Panc1 (cell line): Measurements from ENCODE around the gene ASAP2. TPM values are rescaled to one million over a fixed set of nuclear protein-coding genes. Genes with fewer than 3 reads are reported as not detected.

Source experiments
- ATAC-seq: fragments of 200-7000 bp; cut with Tn5 transposase; 2 replicates; pipeline ENCODE4 v1.9.1; 2020; ENCODE audit warnings: mild to moderate bottlenecking, moderate library complexity
- BruUV-seq: library from RNA; stranded (reverse); fragments of 400-500 nt; replicated peaks from 2 replicates; lab custom pipeline; 2021; lab: Mats Ljungman, UMichigan
- CTCF ChIA-PET: fragments of 300-600 bp; sonication (Branson Sonifier 250); formaldehyde crosslinking; loops from one replicate; lab custom pipeline; 2022; ENCODE audit warnings: antibody characterized with exemption; lab: Charles Lee
- POLR2A ChIA-PET: fragments of 300-600 bp; sonication (Branson Sonifier 250); formaldehyde crosslinking; loops from one replicate; lab custom pipeline; 2022; ENCODE audit warnings: antibody characterized with exemption; lab: Charles Lee
- DNase-seq: peaks from one replicate; pipeline ENCODE4 v3.0.0-alpha.2; 2010; ENCODE audit warnings: low read depth, low spot score
- H3K27ac ChIP-seq: 2 replicates; pipeline ENCODE4 v1.5.1; 2011; ENCODE audit warnings: mild to moderate bottlenecking, low read length, inconsistent platforms
- H3K27me3 ChIP-seq: fragments of 200-500 bp; sonication (Bioruptor generic); 2 replicates; pipeline ENCODE4 v1.6.0; 2014; ENCODE audit warnings: low read length, inconsistent platforms; ENCODE audit not compliant: control insufficient read depth, insufficient read depth
- H3K36me3 ChIP-seq: fragments of 200-500 bp; sonication (Bioruptor generic); 2 replicates; pipeline ENCODE4 v1.5.1; 2014; ENCODE audit warnings: inconsistent platforms, mild to moderate bottlenecking, low read length, moderate library complexity; ENCODE audit not compliant: control insufficient read depth, insufficient read depth
- H3K4me1 ChIP-seq: 2 replicates; pipeline ENCODE4 v1.5.1; 2011; ENCODE audit warnings: inconsistent platforms, mild to moderate bottlenecking, low read length, moderate library complexity; ENCODE audit not compliant: control insufficient read depth, insufficient read depth
- H3K4me3 ChIP-seq, 2 experiments: 2 replicates each; pipeline ENCODE4 v1.5.1; 2011 to 2012; ENCODE audit warnings: low read depth in 2 of 2, low read length in 2 of 2, mild to moderate bottlenecking in 2 of 2, inconsistent platforms in 1 of 2, moderate library complexity in 1 of 2
- H3K9me3 ChIP-seq: fragments of 200-500 bp; sonication (Bioruptor generic); 2 replicates; pipeline ENCODE4 v1.5.1; 2014; ENCODE audit warnings: low read depth, mild to moderate bottlenecking, inconsistent platforms, low read length, moderate library complexity; ENCODE audit not compliant: control insufficient read depth, insufficient read depth
- CTCF ChIP-seq: fragments of 450-650 bp; IDR thresholded peaks from 2 replicates; pipeline ENCODE4 v1.5.1; 2017; ENCODE audit warnings: mild to moderate bottlenecking
- POLR2AphosphoS5 ChIP-seq: IDR thresholded peaks from 2 replicates; pipeline ENCODE4 v1.6.1; 2012; ENCODE audit warnings: mild to moderate bottlenecking, low read depth, low read length, moderate library complexity
- REST ChIP-seq, 2 experiments: IDR thresholded peaks; 2 replicates each; pipeline ENCODE4 v1.6.1; 2011 to 2012; ENCODE audit warnings: low read depth in 2 of 2, control low read depth in 1 of 2, low read length in 1 of 2, mild to moderate bottlenecking in 1 of 2, moderate library complexity in 1 of 2; ENCODE audit not compliant: insufficient read depth in 1 of 2
- SIN3A ChIP-seq: IDR thresholded peaks from 2 replicates; pipeline ENCODE4 v1.6.1; 2012; ENCODE audit warnings: low read depth, mild to moderate bottlenecking, low read length, moderate library complexity, borderline replicate concordance; ENCODE audit not compliant: insufficient read depth
- TCF7L2 ChIP-seq: IDR thresholded peaks from 2 replicates; pipeline ENCODE4 v1.6.1; 2011; ENCODE audit warnings: mild to moderate bottlenecking, low read depth, low read length, inconsistent platforms
- in situ Hi-C: cut with HindIII; loops from 2 replicates; pipeline ENCODE4 v1.10.0; 2016; ENCODE audit warnings: low sequenced_read_pairs, low pct_unique_long_range_greater_than_20kb
- intact Hi-C: fragments of 100-400 bp; cut with micrococcal nuclease; formaldehyde crosslinking; loops from one replicate; pipeline ENCODE4 v1.10.0; 2022; ENCODE audit not compliant: unreplicated experiment
- total RNA-seq: library from RNA; stranded (reverse); gene quantifications from one replicate; pipeline ENCODE4 v1.2.1, GENCODE V29; 2021; ENCODE audit not compliant: unreplicated experiment

The ASAP2 gene
- total RNA-seq, 1 experiment from 2014 or later, result 107 TPM

GRCh38 chr2:9408641-9409151 is 202.1 kb downstream of the ASAP2 start:
- in situ Hi-C loops (no loop called here), intact Hi-C loops (no loop called here)
- Histone ChIP-seq H3K4me3 (no peak overlapping the region), H3K9me3 (no peaks in the 10 kb centered on the region), H3K36me3 (peaks cover 27% of the 10 kb centered on the region), H3K4me1 (peaks cover 15% of the 10 kb centered on the region), H3K27me3 (no peaks in the 10 kb centered on the region), H3K27ac (no peak overlapping the region)
- no peak for DNase-seq
- no TSS peak for BruUV-seq
- ChIA-PET POLR2A (no interaction called here), CTCF (no interaction called here)
- ATAC-seq, result peak; percentile 66
- TF ChIP-seq CTCF (no peak), POLR2AphosphoS5 (no peak), TCF7L2 (no peak), REST (IDR thresholded peaks at IDR 0.05; ENCODE audit: insufficient read depth in 1 of 2, low read depth in 2 of 2, low read length in 1 of 2) (no peak), SIN3A (no peak)

- DNase-seq, result no peak
- no TSS peak for BruUV-seq
- H3K36me3 ChIP-seq, result peaks cover 13% of the 10 kb centered on the region
These were observed 203.5 kb downstream of the ASAP2 start for GRCh38 chr2:9410108-9410507.

More at GRCh38 chr2:9410108-9410507, 203.5 kb downstream of the ASAP2 start:
- POLR2A ChIA-PET, result no interaction called here
- H3K9me3 ChIP-seq, result no peaks in the 10 kb centered on the region
- no peak overlapping the region for H3K4me3 ChIP-seq
- no peak overlapping the region for H3K27ac ChIP-seq
- CTCF ChIA-PET, result no interaction called here
- TF ChIP-seq SIN3A (no peak), TCF7L2 (no peak), REST (IDR thresholded peaks at IDR 0.05; ENCODE audit: insufficient read depth in 1 of 2, low read depth in 2 of 2, low read length in 1 of 2) (no peak), POLR2AphosphoS5 (no peak), CTCF (no peak)
- in situ Hi-C loops (no loop called here), intact Hi-C loops (no loop called here)
- no peaks in the 10 kb centered on the region for H3K27me3 ChIP-seq
- peaks cover 15% of the 10 kb centered on the region for H3K4me1 ChIP-seq
- ATAC-seq, result no peak
